ENCODE results near the gene SEPSECS.
"Not testable (repeated sequence)": the region's sequence is repeated elsewhere in the genome, so short reads cannot be mapped to it uniquely, and the experiment has no call there.

DNA sequence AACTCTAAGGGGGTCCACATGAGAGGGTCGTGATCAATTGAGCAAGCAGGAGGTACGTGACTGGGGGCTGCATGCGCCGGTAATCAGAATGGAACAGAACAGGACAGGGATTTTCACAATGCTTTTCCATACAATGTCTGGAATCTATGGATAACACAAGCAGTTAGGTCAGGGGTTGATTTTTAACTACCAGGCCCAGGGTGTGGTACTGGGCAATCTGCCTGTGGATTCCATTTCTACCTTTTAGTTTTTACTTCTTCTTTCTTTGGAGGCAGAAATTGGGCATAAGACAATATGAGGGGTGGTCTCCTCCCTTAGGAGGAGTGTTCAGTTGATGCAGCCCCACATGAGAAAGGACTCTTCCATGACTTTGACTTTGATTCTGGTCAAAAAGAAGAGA is 76.8 kb downstream of the SEPSECS start:
- TF ChIP-seq CTCF, EP300, POLR2A (IDR thresholded peaks at IDR 0.05): not testable (repeated sequence)

Data from tibial nerve (tissue), 4 donors.